Measurements from ENCODE around the gene AK3.

The AK3 gene

GRCh38 chr9:4732890-4733289 is 8.1 kb downstream of the AK3 start:
- no peaks in the 10 kb centered on the region for H3K9me3 ChIP-seq (ENCODE audit: insufficient read depth, low read length)
- H3K79me2 ChIP-seq (ENCODE audit: insufficient read depth, low read length), result peaks cover 90% of the 10 kb centered on the region
- H3K36me3 ChIP-seq (ENCODE audit: low read length), result no peaks in the 10 kb centered on the region

GRCh38 chr9:4727593-4727992 is 13.4 kb downstream of the AK3 start:
- Histone ChIP-seq H3F3A (ENCODE audit: insufficient read depth) (no peaks in the 10 kb centered on the region; the same call in 1 of the 2 replicates), H3K27ac (ENCODE audit: low read depth, low read length) (no peak overlapping the region), H3K9me3 (ENCODE audit: insufficient read depth, low read length) (no peaks in the 10 kb centered on the region), H3K79me2 (ENCODE audit: insufficient read depth, low read length) (peaks cover 85% of the 10 kb centered on the region), H3K27me3 (ENCODE audit: low read length) (no peaks in the 10 kb centered on the region), H3K9ac (ENCODE audit: low read length) (no peak overlapping the region), H3K4me2 (ENCODE audit: low read depth, low read length, poor library complexity, severe bottlenecking) (no peak overlapping the region), H3K36me3 (ENCODE audit: low read length) (peaks cover 4% of the 10 kb centered on the region; the same call in 1 of the 2 replicates), H3K9me2 (replicated peaks; ENCODE audit: insufficient read depth, low read length) (no peaks in the 10 kb centered on the region), H3K4me3 (ENCODE audit: insufficient read depth, low read length, poor library complexity, severe bottlenecking) (no peak overlapping the region), H2AFZ (ENCODE audit: low read depth, low read length, severe bottlenecking) (no peak overlapping the region), H4K20me1 (ENCODE audit: low read depth, low read length) (peaks cover 4% of the 10 kb centered on the region; the same call in 1 of the 2 replicates)
- TF ChIP-seq EZH2phosphoT487 (conservative IDR thresholded peaks at IDR 0.05; ENCODE audit: low read length) (no peak), CTCF (IDR thresholded peaks at IDR 0.05; ENCODE audit: insufficient read depth, low read length, poor library complexity, severe bottlenecking) (no peak)

More at GRCh38 chr9:4732890-4733289, 8.1 kb downstream of the AK3 start:
- peaks cover 8% of the 10 kb centered on the region for H4K20me1 ChIP-seq (ENCODE audit: low read depth, low read length)
- H3K9me2 ChIP-seq (replicated peaks; ENCODE audit: insufficient read depth, low read length), result no peaks in the 10 kb centered on the region
- no peak overlapping the region for H3K27ac ChIP-seq (ENCODE audit: low read depth, low read length)
- no peaks in the 10 kb centered on the region; the same call in 1 of the 2 replicates for H3F3A ChIP-seq (ENCODE audit: insufficient read depth)
- TF ChIP-seq CTCF (IDR thresholded peaks at IDR 0.05; ENCODE audit: insufficient read depth, low read length, poor library complexity, severe bottlenecking) (no peak), EZH2phosphoT487 (conservative IDR thresholded peaks at IDR 0.05; ENCODE audit: low read length) (no peak)
- no peak overlapping the region for H2AFZ ChIP-seq (ENCODE audit: low read depth, low read length, severe bottlenecking)
- H3K27me3 ChIP-seq (ENCODE audit: low read length), result no peaks in the 10 kb centered on the region
- H3K9ac ChIP-seq (ENCODE audit: low read length), result no peak overlapping the region
- H3K4me2 ChIP-seq (ENCODE audit: low read depth, low read length, poor library complexity, severe bottlenecking), result no peak overlapping the region
- H3K4me3 ChIP-seq (ENCODE audit: insufficient read depth, low read length, poor library complexity, severe bottlenecking), result no peak overlapping the region

GRCh38 chr9:4725706-4726442 is 15.1 kb downstream of the AK3 start:
- TF ChIP-seq CTCF (IDR thresholded peaks at IDR 0.05; ENCODE audit: insufficient read depth, low read length, poor library complexity, severe bottlenecking) (no peak), EZH2phosphoT487 (conservative IDR thresholded peaks at IDR 0.05; ENCODE audit: low read length) (no peak)
- H3K27me3 ChIP-seq (ENCODE audit: low read length), result no peaks in the 10 kb centered on the region
- no peaks in the 10 kb centered on the region for H3K9me2 ChIP-seq (replicated peaks; ENCODE audit: insufficient read depth, low read length)
- no peak overlapping the region for H3K9ac ChIP-seq (ENCODE audit: low read length)
- H3K4me2 ChIP-seq (ENCODE audit: low read depth, low read length, poor library complexity, severe bottlenecking), result no peak overlapping the region
- H3F3A ChIP-seq (ENCODE audit: insufficient read depth), result no peaks in the 10 kb centered on the region; the same call in 1 of the 2 replicates
- H3K79me2 ChIP-seq (ENCODE audit: insufficient read depth, low read length), result peaks cover 71% of the 10 kb centered on the region
- no peaks in the 10 kb centered on the region for H3K9me3 ChIP-seq (ENCODE audit: insufficient read depth, low read length)
- no peak overlapping the region for H3K27ac ChIP-seq (ENCODE audit: low read depth, low read length)
- H4K20me1 ChIP-seq (ENCODE audit: low read depth, low read length), result peaks cover 4% of the 10 kb centered on the region; the same call in 1 of the 2 replicates
- peaks cover 4% of the 10 kb centered on the region; the same call in 1 of the 2 replicates for H3K36me3 ChIP-seq (ENCODE audit: low read length)
- no peak overlapping the region for H2AFZ ChIP-seq (ENCODE audit: low read depth, low read length, severe bottlenecking)
- H3K4me3 ChIP-seq (ENCODE audit: insufficient read depth, low read length, poor library complexity, severe bottlenecking), result no peak overlapping the region
